Brain microvascular endothelial cell (primary cell): ENCODE data around the gene SLC22A23.

Experiments used
- DNase-seq: peaks from one replicate; pipeline ENCODE4 v3.0.0-alpha.2; 2020
- H3K27ac ChIP-seq: fragments of 250-450 bp; sonication (Bioruptor Pico); 2 replicates; pipeline ENCODE4 v1.5.1; 2020; ENCODE audit warnings: mild to moderate bottlenecking, moderate library complexity
- H3K27me3 ChIP-seq: fragments of 250-450 bp; sonication (Bioruptor Pico); replicated peaks from 2 replicates; pipeline ENCODE4 v1.5.1; 2020; ENCODE audit warnings: mild to moderate bottlenecking
- H3K36me3 ChIP-seq: fragments of 250-450 bp; sonication (Bioruptor Pico); replicated peaks from 2 replicates; pipeline ENCODE4 v1.5.1; 2020; ENCODE audit warnings: mild to moderate bottlenecking
- H3K4me3 ChIP-seq: 2 replicates; pipeline ENCODE4 v1.5.1; 2011; ENCODE audit warnings: low read depth, mild to moderate bottlenecking, control low read depth, low read length, moderate library complexity
- CTCF ChIP-seq: IDR thresholded peaks from 2 replicates; pipeline ENCODE4 v1.5.1; 2011; ENCODE audit warnings: low read depth, mild to moderate bottlenecking, moderate library complexity, low read length, control low read depth, inconsistent platforms; ENCODE audit errors: missing control alignments
- in situ Hi-C: cut with HindIII; loops from 2 replicates; pipeline ENCODE4 v1.10.0; 2017; ENCODE audit warnings: low sequenced_read_pairs, low pct_ligation_motif_present

The SLC22A23 gene

GRCh38 chr6:3384241-3385143 is 72.4 kb downstream of the SLC22A23 start:
- DNase-seq, result no peak
- H3K27ac ChIP-seq, result no peak overlapping the region
- no peak for TF ChIP-seq CTCF
- no peak overlapping the region for H3K4me3 ChIP-seq
- H3K27me3 ChIP-seq, result no peaks in the 10 kb centered on the region
- in situ Hi-C loops, result no loop called here
- no peaks in the 10 kb centered on the region for H3K36me3 ChIP-seq

DNA sequence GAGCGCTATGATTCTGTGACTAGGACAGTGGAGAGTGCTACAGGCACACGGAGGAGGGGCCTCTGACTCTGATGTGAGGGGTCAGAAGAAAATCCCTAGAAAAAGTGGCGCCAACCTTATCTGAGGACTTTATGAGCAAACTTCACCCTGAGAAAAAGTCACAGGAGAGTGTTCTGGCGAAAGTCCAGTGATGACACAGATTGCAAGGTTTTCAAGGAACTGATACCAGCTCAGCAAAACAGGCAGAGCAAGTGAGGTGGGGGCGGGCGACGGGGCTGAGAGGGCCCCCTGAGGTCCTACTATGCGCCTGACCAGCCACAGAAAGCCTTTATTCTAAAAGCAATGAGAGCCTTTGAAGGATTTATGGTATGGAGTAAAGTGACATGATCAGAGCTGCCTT is 73.3 kb downstream of the SLC22A23 start:
- H3K36me3 ChIP-seq, result no peaks in the 10 kb centered on the region
- no peak overlapping the region for H3K4me3 ChIP-seq
- DNase-seq, result peak; percentile 73
- in situ Hi-C loops, result no loop called here
- H3K27me3 ChIP-seq, result no peaks in the 10 kb centered on the region
- TF ChIP-seq CTCF, result no peak
- no peak overlapping the region for H3K27ac ChIP-seq

DNA sequence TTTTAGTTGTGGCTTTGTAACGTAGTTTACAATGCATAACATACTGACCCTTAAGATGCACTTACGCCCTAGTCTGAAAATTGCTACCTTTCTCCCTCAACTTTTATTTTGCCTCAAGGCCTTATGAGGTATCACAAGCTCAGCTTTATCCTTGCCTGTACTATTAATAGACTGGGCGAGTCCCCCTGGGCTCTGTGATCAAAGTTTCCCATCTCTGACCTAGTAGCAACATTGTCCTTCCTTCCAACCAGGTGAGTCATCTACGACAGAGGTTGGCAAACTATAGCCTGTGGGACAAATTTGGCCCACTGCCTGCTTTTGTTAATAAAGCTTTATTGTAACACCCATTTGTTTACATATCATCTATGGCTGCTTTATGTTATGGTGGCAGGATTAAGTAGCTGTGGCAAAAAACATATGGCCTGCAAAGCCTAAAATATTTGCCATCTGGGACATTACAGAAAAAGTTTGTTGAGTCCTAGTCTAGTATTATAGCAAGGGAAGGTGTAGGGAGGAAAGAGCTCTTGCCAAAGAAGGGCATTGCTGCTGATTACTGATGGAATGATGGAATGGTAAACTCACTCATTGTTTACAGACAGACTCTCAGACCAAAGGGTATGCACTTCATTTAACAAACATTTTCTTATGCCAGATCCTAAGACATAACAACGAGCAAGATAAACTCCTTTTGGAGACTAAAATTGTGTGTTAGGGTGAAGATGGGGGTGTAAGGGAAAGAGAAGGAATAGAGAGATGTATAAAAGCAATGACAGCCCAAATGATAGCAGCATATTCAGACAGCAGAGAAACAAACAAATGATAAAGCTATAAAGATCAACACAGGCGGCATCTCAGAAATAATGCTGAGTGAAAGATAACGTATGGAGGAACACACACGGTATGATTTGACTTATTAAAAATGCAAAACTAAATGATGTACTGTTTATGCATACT is 74.2 kb downstream of the SLC22A23 start:
- no peak for TF ChIP-seq CTCF
- peak; percentile 14 for DNase-seq
- no peaks in the 10 kb centered on the region for H3K36me3 ChIP-seq

DNA sequence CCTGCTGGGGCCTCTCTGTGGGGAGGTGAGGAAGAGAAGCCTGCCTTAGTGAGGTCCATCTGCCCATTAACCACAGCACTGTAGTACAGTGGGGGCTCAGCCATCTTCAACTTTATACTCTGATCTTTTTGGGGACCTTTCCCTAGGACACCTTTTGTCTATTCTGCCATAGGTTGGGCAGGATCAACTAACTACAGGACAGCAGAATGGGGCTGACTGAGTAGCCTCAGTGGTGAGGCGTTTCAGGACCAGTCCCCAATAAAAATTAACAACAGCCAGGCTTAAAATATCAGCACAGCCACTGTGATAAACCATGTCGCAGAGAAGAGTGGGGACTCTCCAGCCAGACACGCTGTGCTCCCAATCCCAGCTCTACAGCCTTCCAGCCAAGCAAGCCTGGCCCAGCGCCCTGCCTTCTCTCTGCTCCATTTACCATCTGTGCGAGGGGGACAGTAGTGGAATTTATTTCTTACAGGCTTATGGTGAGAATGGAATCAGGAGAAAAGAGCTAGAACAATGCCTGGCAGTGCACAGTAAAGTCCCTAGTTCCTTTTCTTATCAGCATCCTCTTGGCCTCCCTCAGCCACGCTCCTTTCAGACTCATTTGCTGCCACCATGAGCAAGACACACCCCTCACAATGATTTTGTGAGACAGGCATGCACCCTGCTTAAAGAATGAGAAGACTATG is 75.5 kb downstream of the SLC22A23 start:
- no peak for DNase-seq
- Histone ChIP-seq H3K36me3 (no peaks in the 10 kb centered on the region), H3K4me3 (no peak overlapping the region), H3K27ac (no peak overlapping the region), H3K27me3 (no peaks in the 10 kb centered on the region)
- in situ Hi-C loops, result no loop called here
- no peak for TF ChIP-seq CTCF

More for the DNA sequence above, 74.2 kb downstream of the SLC22A23 start:
- Histone ChIP-seq H3K27ac (no peak overlapping the region), H3K27me3 (no peaks in the 10 kb centered on the region), H3K4me3 (no peak overlapping the region)
- in situ Hi-C loops, result no loop called here

DNA sequence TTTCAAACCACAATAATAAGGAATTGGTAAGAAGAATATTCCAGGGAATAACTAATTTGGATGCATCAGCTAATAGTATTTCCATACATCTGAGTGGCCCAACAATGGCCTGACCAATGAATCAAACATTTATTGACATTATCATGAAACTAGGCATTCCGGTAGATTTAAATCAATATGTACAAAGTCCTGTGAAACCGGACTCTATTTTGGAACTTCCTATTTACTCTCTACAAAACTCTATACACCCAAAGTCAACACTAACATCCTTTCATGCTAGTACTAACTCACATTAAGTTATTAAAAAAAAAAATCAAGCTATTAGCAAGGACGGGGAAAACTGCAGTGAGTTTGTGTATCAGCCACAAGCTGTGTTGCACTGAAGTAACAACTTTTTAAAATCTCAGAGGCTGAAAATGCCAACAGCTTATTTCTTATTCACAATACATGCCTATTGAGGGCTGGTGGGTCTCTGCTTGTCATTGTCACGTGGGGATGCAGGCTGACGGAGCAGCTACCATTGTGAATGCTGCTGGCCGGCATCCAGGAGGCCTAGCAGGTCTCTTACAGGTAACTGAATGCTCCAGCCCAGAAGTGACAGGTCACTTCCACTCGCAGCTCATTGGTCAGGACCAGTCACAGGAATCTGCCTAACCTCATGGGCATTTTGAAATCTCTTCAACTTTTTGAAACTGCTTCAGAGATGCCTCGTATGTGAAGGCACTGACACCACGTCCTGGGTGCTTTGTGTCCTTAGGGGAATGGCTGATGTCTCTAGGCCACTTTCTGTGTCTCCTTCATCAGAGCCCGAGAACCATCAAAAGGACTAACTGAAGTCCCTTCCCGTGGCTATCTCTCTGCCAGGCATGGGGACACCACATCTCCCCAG is 76.3 kb downstream of the SLC22A23 start:
- no peak for DNase-seq
- no peaks in the 10 kb centered on the region for H3K27me3 ChIP-seq
- H3K27ac ChIP-seq, result no peak overlapping the region
- in situ Hi-C loops, result no loop called here
- H3K4me3 ChIP-seq, result no peak overlapping the region
- TF ChIP-seq CTCF, result no peak
- no peaks in the 10 kb centered on the region for H3K36me3 ChIP-seq
